CD4-positive, alpha-beta T cell treated with Interleukin-15 for 1 hour (primary cell): ENCODE measurements around the gene NR2C1.
"Not testable (repeated sequence)": the region's sequence is repeated elsewhere in the genome, so short reads cannot be mapped to it uniquely, and the experiment has no call there.

Experiments used
- DNase-seq: peaks from one replicate; pipeline ENCODE4 v3.0.0-alpha.2; 2020

The NR2C1 gene

DNA sequence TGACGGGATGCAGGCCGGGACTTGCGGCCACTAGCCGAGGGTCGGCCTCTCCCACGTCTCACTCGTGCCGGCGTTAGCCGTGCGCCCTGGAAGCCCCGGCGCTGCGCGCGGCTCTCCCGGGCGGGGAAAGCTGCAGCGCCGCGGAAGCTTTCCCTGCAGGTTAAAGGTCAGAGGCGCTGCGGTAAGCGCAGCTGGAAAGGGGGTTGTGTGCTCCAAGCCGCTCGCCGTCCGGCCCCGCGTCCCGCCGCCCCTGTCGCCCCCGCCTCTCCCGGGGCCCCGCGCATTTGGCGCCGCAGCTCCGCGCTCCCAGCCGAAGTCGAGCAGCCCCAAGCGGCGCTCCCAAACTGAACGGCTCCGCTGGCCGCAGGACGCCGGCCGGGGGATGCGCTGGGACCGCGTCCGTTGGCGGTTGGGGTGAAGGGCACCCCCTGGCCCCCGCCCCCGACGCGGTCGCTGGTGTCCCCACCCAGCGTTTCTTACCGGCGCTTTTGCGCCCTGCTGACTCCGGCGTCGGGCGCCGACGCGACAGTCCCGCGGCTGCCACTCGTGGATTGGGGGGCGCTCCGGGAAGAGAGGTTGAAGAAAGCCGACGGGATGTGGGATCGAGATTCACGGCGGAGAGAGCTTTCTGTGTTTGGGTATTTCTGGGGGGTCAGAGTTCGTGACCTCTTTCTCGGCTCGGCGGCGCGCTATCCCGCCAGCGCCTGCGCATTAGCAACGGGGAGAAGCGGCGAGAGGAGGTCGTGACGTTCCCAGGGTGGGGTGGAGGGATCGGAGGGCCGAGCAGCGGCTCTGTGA lies at the start of gene NR2C1:
Gene NR2C1 (minus strand): TSS at position 719 of the 798 bp plus-strand sequence. CDS start 6,234 bp downstream, outside the sequence.
- DNase-seq, result peak; percentile 95

DNA sequence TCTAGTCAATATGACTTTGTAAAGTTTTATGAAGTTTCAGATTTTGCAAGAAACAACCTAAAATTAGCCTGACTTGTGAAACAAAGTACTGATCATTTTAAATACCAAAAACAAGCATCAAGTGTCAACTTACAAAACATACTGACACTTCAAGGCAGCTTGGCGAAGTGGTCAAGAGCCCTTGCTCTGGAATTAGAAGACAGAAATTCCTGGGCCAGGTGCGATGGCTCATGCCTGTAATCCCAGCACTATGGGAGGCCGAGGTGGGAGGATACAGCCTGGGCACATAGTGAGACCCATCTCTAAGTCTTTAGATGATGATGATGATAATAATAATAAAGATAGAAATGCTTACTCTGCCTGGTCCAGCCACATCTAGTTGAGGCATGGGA lies 45.4 kb upstream of the NR2C1 start:
- no peak for DNase-seq

DNA sequence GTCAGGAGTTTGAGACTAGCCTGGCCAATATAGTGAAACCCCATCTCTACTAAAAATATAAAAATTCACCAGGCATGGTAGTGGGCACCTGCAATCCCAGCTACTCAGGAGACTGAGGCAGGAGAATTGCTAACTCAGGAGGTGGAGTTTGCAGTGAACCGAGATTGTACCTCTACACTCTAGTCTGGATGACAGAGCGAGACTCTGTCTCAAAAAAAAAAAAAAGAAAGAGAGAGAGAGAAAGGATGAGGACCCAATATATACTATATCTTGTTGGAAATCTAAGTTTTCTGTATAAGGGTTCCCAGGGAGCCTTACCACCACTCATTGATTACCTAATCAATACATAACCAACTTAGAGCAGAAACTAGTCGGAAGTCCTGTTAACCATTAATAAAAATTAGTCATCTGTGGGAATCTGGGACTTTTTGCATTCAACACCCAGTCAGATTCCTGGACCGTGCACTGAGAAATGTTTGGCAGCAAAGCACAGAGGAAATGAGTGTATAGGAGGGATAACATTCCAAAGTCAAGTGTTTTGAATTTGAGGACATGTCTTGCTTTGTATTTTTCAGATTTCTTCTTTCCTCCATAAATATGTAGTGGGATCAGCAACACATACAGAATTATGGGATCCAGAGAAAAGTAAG lies 44.8 kb upstream of the NR2C1 start:
- no peak for DNase-seq

DNA sequence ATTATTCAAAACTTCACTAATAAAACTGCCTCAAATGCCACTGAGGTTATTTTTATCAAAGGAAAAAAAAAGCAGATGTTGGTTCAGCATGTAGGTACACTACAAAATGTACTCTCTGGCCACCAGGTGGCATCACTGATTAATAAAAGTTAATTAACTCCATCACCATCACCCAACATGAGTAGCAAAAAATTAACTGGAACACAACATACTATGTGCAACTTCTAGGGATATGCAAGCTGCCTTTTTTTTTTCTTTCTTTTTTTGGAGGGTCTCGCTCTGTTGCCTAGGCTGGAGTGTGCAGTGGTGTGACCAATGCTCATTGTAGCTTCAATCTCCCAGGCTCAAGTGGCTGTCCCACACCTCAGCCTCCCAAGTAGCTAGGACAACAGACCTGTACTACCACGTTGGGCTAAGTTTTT lies 43.8 kb upstream of the NR2C1 start:
- peak; percentile 41 for DNase-seq

DNA sequence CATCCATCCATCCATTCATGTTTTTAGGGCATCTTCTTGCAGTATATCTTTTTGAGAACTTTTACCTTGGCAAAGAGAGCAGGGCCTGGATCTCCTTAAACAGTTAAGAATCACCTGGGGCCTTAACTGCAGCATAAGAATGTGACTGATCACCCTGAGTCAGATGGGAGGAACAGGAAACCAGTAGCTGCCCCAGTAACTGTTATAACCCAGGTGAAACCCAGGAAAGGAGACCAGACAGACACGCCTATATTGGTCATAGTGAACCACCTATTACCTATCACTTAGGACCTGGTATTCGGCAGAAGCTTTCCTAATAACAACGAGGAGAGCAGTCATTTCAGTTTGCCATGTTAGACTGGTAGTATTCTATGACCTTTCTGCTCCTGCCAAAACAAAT lies 43.4 kb upstream of the NR2C1 start:
- DNase-seq, result no peak

DNA sequence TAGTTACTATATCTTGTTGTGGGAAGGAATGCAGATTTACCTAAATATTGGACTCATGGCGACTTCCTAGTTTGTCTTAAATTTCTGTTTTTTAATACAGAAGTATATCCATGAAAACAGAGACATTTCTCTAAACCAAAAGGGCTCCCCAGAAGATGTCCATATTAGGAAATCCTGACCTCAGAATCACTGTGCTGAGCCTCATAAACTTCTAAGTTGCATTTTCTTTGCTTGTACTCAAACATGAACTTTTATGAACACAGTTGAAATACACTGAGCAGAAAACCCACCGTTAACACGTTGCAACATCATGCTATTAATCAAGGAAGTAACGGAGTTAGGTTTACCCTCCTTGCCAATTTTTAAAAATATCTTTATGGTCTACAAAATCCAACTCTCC lies 42.9 kb upstream of the NR2C1 start:
- no peak for DNase-seq

DNA sequence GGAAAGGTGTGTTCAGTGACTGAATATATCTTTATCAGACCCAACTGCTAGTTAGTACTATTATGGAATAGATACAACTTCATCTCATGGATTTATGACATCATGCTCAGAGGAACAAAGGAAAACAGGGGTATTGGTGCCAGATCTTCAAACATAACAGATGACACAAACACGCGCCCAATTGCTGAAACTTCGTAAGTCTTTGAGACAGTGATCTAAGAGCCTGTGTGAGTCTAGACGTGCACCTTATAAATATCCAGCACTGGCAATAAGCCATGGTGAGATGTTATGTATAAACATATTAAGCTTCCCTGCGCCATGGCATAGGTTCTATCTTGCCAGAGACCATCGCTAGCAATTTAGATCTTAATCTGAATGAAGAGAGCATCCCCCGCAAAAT lies 42.2 kb upstream of the NR2C1 start:
- DNase-seq, result no peak

DNA sequence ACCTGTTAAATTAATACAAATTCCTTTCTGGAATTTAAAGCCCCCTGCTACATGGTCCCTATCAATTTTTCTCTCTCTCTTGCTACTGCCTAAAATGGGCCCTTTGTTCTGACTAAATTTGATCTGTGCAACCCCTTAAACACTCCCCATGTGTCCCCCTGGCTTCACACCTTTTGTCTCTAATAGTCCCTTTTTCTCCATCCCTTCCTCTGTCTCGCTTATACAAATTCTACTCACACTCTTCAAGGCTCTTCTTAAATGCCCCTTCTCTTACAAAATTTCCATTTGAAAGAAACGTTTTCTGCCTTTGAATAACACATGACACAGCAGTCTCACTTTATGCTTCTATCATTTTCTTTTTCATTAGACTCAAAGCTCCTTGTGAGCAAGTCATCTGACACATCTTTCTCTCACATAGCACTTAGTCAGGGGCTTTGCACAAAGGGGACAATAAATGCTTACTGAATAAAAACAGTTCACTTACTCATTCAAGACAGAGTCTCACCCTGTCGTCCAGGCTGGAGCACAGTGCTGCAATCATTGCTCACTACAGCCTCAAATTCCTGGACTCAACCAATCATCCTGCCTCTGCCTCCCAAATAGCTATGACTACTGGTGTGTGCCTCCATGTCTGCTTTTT lies 41.5 kb upstream of the NR2C1 start:
- DNase-seq, result no peak

DNA sequence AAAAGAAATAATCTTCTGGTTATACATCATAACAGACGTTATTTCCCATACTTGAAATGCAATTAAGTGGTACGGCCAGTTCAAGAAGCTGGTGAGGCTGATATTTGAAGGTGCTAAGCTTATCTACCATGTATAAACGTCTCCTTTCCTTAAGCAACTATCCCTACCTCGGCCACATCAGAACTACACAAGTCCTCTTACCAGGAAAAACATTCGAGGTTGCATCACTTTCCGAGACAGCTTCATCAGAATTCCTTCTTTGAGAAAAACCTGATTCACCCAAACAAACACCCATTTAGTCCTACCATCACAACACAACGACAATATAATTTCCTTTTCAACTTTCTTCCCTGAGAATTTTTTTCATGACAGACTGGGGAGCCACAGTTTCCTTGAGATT lies 33.9 kb upstream of the NR2C1 start:
- no peak for DNase-seq

DNA sequence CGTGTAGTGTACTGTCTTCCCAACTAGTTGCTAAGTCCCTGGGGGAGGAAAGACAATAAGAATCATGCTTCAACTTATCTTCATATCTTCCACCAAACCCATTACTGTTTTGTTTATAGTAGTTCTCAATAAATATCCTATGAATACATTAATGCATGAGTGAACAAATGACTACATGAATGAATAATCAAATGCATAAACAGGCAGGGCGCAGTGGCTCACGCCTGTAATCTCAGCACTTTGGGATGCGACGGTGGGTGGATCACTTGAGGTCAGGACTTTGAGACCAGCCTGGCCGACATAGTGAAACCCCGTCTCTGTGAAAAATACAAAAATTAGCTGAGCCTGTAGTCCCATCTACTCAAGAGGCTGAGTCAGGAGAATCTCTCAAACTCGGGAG lies 32.1 kb upstream of the NR2C1 start:
- DNase-seq, result no peak

DNA sequence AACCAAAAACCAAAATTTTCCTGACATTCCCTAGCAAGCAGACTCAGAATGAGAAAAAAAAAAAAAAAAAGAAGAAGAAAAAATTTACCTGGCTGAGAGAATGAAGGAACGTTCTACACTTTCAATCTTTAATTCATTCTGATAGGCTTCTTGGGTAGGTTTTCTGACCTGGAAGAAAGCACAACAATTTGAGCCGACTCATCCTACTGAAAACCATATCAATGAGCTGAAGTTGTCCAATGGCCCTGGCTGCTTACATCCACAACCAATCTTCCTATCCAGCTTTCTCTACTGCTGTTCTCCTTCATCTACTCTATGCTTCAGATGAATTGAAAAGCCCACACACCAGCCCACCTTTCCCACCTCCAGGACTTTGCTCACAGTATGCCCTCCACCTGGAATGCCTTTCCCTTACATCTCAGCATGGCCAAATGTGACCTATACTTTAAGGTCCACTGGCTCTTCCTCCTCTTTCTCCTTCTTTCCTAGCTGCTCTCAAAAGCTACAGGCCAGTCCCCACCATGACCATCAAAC lies 31.6 kb upstream of the NR2C1 start:
- DNase-seq, result no peak

DNA sequence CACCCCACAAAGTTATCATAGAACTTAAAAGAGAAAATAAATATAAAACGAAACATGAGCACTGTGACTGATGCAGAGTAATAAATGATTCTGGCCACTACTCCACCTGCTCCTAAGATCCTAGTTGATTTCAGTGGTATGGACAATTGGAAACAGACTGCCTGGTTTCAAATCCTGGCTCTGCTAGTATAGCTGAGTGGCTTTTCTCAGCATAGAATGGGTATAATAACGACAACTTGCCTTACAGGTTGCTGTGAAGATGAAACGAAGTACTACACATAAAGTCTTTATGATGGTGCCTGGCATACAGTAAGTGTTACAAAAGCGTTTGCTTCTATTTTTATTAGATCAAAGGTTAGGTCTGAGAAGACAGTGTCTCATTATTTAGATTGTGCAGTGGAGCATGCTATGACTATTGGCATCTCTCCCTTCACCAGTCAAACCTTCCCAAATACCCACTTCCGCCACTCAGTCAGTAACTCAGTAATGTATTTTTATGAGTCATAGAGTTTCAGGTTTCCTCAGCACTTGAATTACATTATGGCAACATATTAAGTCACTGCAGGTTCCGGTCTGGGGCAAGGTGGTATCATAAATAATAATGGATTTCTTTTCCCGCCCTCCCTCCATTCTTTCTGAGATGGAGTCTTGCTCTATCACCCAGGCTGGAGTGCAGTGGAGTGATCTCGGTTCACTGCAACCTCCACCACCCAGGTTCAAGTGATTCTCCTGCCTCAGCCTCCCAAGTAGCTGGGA lies 29.7 kb upstream of the NR2C1 start:
- DNase-seq, result no peak

DNA sequence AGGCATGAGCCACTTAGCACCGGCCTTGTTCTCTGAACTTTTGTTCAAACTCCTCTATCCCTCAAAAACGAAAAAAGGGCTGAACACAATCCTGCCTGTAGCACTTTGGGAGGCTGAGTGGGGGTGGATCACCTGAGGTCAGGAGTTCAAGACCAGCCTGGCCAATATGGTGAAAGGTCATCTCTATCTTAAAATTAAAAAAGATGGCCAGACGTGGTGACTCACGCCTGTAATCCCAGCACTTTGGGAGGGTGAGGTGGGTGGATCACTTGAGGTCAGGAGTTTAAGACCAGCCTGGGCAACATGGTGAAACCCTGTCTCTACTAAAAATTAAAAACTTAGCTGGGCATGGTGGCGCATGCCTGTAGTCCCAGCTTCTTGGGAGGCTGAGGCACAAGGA lies 28.5 kb upstream of the NR2C1 start:
- not testable (repeated sequence) for DNase-seq

DNA sequence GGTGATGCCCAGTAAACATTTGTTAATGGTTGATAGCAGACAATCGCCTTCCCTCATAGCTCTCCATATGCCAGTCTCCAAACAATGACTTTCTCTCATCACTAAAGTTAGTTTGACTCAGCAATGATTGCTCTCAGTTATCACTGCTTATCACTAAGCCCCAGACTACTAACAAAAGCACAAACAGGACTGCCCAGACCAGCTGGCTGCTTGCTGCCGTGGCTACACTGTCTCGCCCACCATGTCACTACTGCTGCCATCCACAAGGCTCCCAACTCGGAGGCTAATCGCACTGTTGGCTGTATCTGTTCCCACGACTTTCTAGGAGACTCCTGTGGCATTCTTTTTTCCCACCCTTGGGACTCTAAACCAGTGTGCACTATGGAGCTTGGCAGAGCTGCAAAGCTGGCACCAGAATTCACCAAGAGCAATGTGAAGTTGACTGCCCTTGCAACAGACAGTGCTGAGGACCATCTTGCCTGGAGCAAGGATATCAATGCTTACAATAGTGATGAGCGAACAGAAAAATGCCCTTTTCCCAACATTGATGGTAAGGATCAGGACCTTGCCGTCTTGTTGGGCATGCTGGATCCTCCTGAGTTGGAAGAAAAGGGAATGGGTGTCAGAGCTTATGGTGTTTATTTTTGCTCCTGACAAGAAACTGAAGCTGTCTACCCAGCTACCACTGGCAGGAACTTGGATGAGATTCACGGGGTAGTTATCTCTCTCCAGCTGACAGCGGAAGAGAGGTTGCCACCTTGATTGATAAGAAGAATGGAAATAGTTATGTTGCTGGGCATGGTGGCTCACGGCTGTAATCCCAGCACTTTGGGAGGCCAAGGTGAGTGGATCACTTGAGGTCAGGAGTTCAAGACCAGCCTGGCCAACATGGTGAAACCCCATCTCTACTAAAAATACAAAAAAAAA lies 27.1 kb upstream of the NR2C1 start:
- DNase-seq, result no peak

DNA sequence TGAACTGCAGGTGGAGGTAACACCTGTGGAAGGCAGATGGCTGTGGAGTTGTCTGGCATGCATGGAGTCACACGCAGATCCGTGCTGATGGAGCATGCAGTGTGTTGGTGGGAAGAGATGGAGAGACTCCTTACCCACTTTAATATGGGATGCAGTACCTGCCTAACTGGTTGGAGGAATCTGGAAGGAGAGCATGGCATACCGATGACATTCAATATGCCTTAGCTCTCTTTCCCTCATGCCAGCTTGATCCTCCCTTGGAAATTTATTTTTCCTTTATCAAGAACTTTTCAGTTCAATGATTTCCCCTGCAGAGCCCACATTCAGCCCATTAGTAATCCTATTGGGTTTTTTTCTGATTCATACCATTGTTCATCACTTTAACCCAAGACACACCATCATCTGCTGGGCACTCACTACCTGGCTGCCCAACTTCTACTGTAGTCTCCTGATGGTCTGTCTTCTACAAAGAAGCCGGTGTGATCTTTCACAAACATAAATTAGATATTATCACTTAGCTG lies 25.9 kb upstream of the NR2C1 start:
- no peak for DNase-seq

DNA sequence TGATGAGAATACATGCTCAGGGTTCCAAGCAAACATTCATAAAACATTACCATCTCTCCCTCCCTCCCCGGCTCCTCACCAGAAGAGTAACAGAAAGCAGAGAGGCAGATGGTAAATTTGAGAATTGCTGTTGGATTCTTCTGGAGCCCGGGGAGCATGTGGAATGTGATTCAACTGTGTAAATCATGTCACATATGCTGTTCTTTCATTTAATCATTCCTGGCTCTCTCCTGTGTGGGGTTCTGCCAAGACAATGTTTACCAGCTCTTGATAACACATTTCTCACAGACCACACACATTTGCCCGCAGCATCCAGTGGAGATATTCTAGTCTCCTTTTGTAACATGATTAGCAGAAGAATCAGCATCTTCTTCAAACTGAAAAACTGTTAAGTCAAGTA lies 23.4 kb upstream of the NR2C1 start:
- no peak for DNase-seq

DNA sequence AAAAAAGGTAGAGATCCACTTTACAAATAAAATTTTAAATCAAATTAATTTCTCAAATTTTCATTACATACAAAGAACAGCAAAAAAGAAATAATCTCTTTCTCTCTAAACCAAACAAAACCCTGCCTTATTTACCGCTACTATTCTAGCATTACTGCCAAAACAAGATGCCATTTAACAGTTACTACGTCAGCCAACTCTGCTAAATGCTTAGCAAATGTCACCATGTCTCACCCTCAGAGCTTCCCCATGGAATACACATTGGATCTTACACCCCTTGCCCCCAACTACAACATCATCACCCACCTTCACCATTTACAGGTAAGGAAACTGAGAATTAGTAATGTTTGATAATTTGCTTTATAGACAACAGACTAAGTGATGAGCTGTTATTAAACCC lies 23.0 kb upstream of the NR2C1 start:
- DNase-seq, result no peak

DNA sequence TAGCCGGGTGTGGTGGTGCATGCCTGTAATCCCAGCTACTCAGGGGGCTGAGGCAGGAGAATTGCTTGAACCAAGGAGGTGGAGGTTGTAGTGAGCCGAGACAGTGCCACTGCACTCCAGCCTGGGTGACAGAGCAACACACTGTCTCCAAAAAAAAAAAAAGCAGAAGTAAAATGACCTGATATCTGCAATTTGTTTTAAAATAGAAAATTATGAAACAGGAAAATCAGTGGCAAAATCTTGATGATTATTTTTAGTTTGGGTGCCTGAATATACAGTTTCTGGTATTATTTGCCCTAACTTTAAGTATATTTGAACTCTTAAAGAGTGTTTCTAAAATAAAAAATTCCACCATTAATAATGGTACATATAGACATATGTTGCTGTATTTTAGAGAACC lies 22.4 kb upstream of the NR2C1 start:
- not testable (repeated sequence) for DNase-seq

DNA sequence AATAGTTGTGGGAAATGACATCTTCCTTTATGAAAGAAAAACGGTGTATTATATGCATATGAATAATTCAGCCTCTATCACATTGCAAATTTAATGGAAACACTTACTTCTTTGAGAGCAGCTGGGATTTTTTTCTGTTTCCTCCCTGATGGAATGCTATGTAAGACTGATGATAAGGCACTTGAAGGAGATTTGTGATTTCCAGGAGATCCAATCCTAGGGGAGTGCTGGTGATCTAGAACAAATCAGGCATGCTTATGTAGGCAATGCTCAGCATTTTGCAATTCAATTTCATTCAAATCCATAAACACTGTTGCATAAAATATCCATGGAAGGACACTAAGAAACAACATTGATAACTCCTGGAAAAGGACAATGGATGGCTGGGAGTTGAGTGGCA lies 16.0 kb upstream of the NR2C1 start:
- no peak for DNase-seq

DNA sequence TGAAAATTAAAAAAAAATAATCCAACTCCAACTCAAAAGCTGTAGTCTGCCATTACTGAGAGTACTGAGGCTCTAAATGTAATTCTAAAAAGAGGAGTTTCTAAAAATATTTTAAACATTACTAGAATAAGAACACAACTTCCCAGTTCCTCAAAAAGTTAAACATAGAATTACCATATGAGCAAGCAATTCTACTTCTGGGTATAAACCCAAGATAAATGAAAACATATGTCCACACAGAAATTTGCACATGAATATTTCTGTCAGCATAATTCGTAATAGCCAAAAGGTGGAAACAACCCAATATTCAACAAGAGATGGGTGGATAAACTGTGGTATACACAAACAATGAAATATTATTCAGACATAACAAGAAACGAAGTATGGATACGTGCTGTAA lies 15.0 kb upstream of the NR2C1 start:
- DNase-seq, result no peak

DNA sequence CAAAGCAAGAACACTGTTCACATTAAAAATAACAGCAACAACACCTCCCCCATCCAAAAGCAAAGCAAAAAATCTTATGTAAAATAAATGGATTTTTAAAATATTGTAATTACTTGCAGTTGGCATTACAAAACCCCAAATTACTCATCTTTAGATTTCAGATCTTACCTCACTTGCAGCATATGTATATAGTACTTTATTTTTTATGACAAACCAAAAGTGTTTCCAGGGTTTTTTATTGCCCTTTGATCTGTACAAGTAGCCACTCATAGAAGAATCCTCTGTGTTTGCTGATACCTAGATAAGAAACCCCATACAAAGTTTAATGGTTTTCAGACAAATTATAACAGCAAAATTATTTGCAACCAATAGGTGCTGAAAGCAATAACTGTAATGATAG lies 12.2 kb upstream of the NR2C1 start:
- no peak for DNase-seq

DNA sequence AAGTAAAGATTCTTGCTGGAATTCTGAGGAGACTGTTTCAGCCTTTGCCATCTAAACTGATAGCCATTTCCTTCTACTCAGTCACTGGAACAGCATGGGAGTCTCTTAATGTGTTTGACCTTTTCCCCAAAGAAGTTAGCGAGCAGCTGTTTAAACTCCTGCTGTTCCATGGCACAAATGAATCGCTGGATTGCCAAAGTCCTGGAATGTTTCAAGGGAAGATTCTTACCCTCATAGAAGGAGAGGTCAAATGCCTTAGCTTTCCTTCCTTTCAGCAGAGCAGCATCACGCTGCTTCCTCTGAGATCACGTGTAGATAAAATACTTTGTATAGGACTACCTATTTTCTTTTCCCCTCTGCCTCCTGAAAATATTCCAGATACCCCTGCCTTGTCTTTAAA lies 10.5 kb upstream of the NR2C1 start:
- DNase-seq, result no peak
